ENCODE measurements around the gene DGUOK. TPM values are rescaled to one million over a fixed set of nuclear protein-coding genes. Genes with fewer than 3 reads are reported as not detected.

Gene DGUOK
- total and polyA plus RNA-seq, 5 donors: 20.2 to 47.4 (median 26.7) TPM

DNA sequence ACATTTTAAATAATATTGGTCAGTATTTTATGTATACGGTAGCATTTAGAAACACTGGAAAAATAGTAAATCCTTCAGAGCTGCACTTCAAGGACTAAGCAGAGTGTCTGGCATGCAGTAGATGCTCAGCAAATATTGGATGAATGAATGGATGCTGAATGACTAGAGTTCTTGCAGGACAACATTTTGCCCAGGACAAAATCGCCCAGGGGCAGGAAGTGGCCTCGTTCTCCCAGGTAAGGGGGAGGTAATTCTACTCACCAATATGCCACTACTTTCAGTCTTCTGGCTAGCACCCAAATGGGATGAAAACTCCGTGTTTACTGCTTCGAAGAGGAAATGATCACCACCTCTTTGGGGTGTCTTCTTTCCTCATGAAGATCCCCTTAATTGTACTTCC, 4.0 kb upstream of the DGUOK start:
- intact Hi-C loops (cut with DNase I): loop anchor here in 2 of 4 donors (10.0 kb wide), 2 partner anchors 62 to 98 kb away; partner anchors contain the start of genes STAMBP (in 1 of the 2) and TET3 (in 1 of the 2)
- Histone ChIP-seq H3K27ac (ENCODE audit: low read length) (no peak overlapping the region), H3K9me3 (ENCODE audit: control insufficient read depth, low read length) (no peaks in the 10 kb centered on the region), H3K27me3 (ENCODE audit: control insufficient read depth, insufficient read depth) (no peaks in the 10 kb centered on the region), H3K4me1 (ENCODE audit: control insufficient read depth, insufficient read depth, low read length) (no peaks in the 10 kb centered on the region), H3K4me3 (ENCODE audit: low read length) (no peak overlapping the region)
- DNase-seq (no peak), ATAC-seq (no peak)
- WGBS: 49% methylated on average over 5 of the region's 5 CpGs

DNA sequence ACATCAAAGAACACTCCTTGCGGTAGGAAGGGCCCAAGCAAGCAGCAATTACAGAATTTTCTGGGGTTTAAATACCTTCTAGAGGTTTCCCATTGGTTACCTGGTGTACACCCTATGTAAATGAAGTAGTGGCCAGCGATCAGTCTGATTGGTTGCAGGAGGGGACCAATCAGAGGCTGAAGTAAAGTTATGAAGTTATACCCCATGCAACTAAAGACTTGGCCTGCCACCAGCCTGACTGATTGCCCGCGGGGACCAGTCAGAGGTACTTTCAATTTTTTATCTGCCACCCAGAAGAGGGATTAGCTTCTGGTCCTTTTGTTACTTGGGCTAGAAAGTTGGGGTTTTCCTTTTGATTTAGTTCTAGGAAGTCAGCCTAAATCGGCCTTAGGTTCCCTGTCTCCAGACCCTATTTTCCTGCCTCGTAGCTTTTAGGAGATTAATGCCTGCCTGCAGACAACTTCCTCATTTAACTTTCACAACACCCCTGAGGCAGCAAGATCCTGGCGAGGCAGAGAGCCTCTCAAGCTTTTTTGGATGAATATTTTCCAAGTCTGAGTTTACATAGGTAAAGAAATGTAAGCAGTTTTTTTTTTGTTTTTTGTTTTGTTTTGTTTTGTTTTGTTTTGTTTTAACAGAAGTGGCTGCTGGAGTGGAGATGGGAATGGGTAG, 1.5 kb upstream of the DGUOK start:
- Histone ChIP-seq H3K27ac (ENCODE audit: low read length) (no peak overlapping the region), H3K4me1 (ENCODE audit: control insufficient read depth, insufficient read depth, low read length) (peaks cover 6% of the 10 kb centered on the region), H3K4me3 (ENCODE audit: low read length) (no peak overlapping the region), H3K27me3 (ENCODE audit: control insufficient read depth, insufficient read depth) (no peaks in the 10 kb centered on the region), H3K9me3 (ENCODE audit: control insufficient read depth, low read length) (no peaks in the 10 kb centered on the region)
- intact Hi-C loops (cut with DNase I): loop anchor here in 2 of 4 donors (10.0 kb wide), 2 partner anchors 60 to 100 kb away; partner anchors contain the start of genes STAMBP (in 1 of the 2) and TET3 (in 1 of the 2)
- ATAC-seq (no peak), DNase-seq (no peak)
- WGBS: 85% methylated on average over 7 of the region's 7 CpGs

GRCh38 chr2:73925853-73926492, 707 bp upstream of the DGUOK start:
- Histone ChIP-seq H3K27me3 (ENCODE audit: control insufficient read depth, insufficient read depth) (no peaks in the 10 kb centered on the region), H3K9me3 (ENCODE audit: control insufficient read depth, low read length) (no peaks in the 10 kb centered on the region), H3K4me1 (ENCODE audit: control insufficient read depth, insufficient read depth, low read length) (peaks cover 6% of the 10 kb centered on the region), H3K4me3 (ENCODE audit: low read length) (peak overlapping the region; percentile 73), H3K27ac (ENCODE audit: low read length) (no peak overlapping the region)
- 82% methylated on average over 13 of the region's 13 CpGs for WGBS
- DNase-seq: no peak
- intact Hi-C loops (cut with DNase I): loop anchor here in 2 of 4 donors (10.0 kb wide), 2 partner anchors 59 to 101 kb away; partner anchors contain the start of genes STAMBP (in 1 of the 2) and TET3 (in 1 of the 2)
- ATAC-seq: no peak

DNA sequence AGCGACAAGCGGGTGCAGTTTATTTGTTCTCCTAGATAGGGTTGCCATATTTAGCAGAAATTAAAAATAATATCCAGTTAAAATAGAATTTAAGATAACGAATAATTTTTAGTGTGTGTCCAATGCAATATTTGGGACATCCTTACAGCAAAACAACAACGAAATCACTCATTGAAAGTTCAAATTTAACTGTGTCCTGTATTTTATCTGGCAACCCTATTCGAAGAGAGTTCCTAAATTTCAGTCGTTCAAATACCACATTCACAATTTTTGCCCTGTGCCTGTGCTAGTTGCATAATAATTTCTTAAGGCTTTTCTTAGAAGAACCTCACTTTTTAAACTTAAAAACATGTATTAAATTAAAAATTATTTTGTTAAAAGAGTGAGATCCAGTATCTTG, 664 bp downstream of the DGUOK start:
- DNase-seq (no peak), ATAC-seq (no peak)
- H3K9me3 ChIP-seq (ENCODE audit: control insufficient read depth, low read length): no peaks in the 10 kb centered on the region
- 14% methylated on average over 6 of the region's 6 CpGs for WGBS
- intact Hi-C loops (cut with DNase I): loop anchor here in 2 of 4 donors (10.0 kb wide), 2 partner anchors 57 to 103 kb away; partner anchors contain the start of genes STAMBP (in 1 of the 2) and TET3 (in 1 of the 2)
- no peaks in the 10 kb centered on the region for H3K27me3 ChIP-seq (ENCODE audit: control insufficient read depth, insufficient read depth)
- H3K27ac ChIP-seq (ENCODE audit: low read length): peak overlapping the region; percentile 84
- peaks cover 8% of the 10 kb centered on the region for H3K4me1 ChIP-seq (ENCODE audit: control insufficient read depth, insufficient read depth, low read length)
- H3K4me3 ChIP-seq (ENCODE audit: low read length): peak overlapping the region; percentile 73

DNA sequence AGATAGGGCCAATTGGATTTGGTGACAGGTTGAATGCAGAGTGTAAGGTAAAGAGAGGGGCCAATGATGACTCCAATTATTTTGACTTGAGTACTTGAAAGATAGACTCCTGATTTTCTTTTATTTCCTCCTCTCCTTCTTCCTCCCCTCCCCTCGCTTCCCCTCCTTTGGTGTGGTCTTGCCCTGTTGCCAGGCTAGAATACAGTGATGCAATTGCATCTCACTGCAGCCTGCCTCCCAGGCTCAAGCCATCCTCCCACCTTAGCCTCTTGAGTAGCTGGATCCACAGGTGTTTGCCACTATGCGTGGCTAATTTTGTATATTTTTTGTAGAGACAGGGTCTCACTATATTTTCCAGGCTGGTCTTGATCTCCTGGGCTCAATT, 2.3 kb downstream of the DGUOK start:
- peaks cover 8% of the 10 kb centered on the region for H3K4me1 ChIP-seq (ENCODE audit: control insufficient read depth, insufficient read depth, low read length)
- no peak for DNase-seq
- no peak overlapping the region for H3K27ac ChIP-seq (ENCODE audit: low read length)
- intact Hi-C loops (cut with DNase I): loop anchor here in 2 of 4 donors (10.0 kb wide), 2 partner anchors 56 to 104 kb away; partner anchors contain the start of genes STAMBP (in 1 of the 2) and TET3 (in 1 of the 2)
- H3K9me3 ChIP-seq (ENCODE audit: control insufficient read depth, low read length): no peaks in the 10 kb centered on the region
- H3K27me3 ChIP-seq (ENCODE audit: control insufficient read depth, insufficient read depth): no peaks in the 10 kb centered on the region
- no peak for ATAC-seq
- no peak overlapping the region for H3K4me3 ChIP-seq (ENCODE audit: low read length)
- WGBS: 91% methylated on average over 2 of the region's 2 CpGs

DNA sequence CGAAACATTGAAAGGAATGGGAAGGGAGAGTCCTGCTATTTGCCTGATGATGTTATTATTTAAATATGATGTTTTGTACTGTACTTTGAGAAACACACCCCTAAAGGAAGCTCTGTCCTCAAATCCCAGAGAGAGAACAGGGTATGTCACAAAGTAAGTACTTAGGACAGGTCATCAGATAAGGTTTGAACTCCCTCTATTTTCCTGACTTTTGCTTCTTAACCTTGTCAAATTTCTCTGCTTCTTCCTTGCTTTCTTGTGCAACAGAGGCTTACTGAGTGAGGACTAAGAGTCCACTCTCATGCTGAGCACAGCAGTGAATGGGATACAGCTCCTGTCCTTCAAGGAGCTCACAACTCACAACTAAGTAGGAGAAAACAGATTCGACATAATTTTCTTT, 3.7 kb downstream of the DGUOK start:
- 79% methylated on average over 2 of the region's 2 CpGs for WGBS
- DNase-seq (no peak), ATAC-seq (no peak)
- Histone ChIP-seq H3K9me3 (ENCODE audit: control insufficient read depth, low read length) (no peaks in the 10 kb centered on the region), H3K4me1 (ENCODE audit: control insufficient read depth, insufficient read depth, low read length) (peaks cover 8% of the 10 kb centered on the region), H3K27me3 (ENCODE audit: control insufficient read depth, insufficient read depth) (no peaks in the 10 kb centered on the region), H3K27ac (ENCODE audit: low read length) (no peak overlapping the region), H3K4me3 (ENCODE audit: low read length) (no peak overlapping the region)
- intact Hi-C loops (cut with DNase I): loop anchor here in 1 of 4 donors (10.0 kb wide), 1 partner anchor 54 kb away; the partner anchor contains the start of gene TET3

DNA sequence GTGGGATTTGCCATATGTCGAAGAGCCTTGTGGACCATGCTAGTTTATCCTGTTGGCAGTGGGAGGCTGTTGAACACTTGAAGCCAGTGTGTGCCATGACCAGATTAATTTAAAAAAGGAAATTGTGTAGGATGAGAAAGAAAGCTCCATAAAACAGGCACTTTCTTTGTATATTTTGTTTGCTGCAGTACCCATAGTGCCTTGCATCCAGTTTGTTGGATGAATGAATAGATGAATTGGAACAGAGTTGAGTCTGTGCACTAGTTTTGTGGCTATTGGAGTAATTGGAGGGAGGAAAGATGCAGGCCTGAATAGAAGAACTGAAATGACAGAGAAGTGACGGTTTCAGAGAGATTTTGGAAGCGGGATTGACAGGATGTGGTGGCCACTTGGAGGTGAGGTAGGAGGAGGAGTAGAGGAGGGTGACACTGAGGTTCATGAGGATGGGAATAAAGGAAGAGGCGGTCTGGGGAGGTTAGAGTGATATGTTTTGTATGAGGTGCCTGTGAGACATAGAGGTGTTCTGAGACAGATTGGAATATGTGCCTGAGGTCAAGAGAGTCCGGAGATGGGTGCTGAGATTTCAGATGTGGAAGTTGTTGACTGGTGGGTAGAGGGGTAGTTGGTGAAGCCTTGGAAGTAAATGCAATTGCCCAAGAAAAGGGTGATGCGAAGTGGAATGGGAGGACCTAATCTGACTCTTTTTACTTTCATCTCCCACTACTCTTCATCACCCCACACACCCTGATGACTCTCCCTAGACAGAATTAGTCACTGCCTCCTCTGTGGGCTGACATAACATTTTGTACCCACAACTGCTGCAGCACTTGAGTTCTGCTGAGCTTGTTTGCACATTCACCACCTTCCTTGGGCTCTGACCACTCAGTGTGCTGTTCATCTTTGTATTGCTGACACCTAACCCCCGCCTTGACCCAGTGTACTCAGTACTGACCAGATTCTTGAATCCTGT, 5.1 kb downstream of the DGUOK start:
- Histone ChIP-seq H3K27me3 (ENCODE audit: control insufficient read depth, insufficient read depth) (no peaks in the 10 kb centered on the region), H3K4me1 (ENCODE audit: control insufficient read depth, insufficient read depth, low read length) (peaks cover 10% of the 10 kb centered on the region), H3K9me3 (ENCODE audit: control insufficient read depth, low read length) (no peaks in the 10 kb centered on the region), H3K4me3 (ENCODE audit: low read length) (no peak overlapping the region), H3K27ac (ENCODE audit: low read length) (no peak overlapping the region)
- WGBS: 91% methylated on average over 7 of the region's 7 CpGs
- ATAC-seq (no peak), DNase-seq (no peak)
- intact Hi-C loops (cut with DNase I): loop anchor here in 1 of 4 donors (10.0 kb wide), 1 partner anchor 53 kb away; the partner anchor contains the start of gene TET3

DNA sequence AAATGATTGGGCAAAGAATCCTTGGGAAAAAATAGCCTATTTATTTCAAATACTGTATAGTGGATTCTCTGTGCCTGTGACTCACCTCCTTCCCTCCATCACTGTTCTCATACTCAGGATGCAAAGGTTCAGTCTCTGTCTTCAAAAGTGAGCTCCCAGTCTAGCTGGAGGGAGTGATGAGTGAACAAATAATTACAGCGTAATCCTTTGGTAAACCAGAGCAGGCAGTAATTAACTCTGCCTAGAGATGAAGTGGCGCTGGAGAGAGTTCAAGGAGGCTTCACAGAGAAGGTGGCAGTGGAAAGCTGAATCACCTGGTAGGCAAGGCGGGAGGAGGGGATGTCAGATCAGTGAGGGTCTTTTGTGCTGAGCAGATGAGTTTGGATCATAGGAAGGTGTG, 6.5 kb downstream of the DGUOK start:
- intact Hi-C loops (cut with DNase I): loop anchor here in 1 of 4 donors (10.0 kb wide), 1 partner anchor 52 kb away; the partner anchor contains the start of gene TET3
- ATAC-seq (no peak), DNase-seq (no peak)
- Histone ChIP-seq H3K27ac (ENCODE audit: low read length) (no peak overlapping the region), H3K4me1 (ENCODE audit: control insufficient read depth, insufficient read depth, low read length) (peaks cover 11% of the 10 kb centered on the region), H3K4me3 (ENCODE audit: low read length) (no peak overlapping the region), H3K27me3 (ENCODE audit: control insufficient read depth, insufficient read depth) (no peaks in the 10 kb centered on the region), H3K9me3 (ENCODE audit: control insufficient read depth, low read length) (no peaks in the 10 kb centered on the region)
- 95% methylated on average over 3 of the region's 3 CpGs for whole genome bisulfite sequencing

- H3K4me3 ChIP-seq (ENCODE audit: low read length): no peak overlapping the region
- ATAC-seq: no peak
- H3K4me1 ChIP-seq (ENCODE audit: control insufficient read depth, insufficient read depth, low read length): peaks cover 9% of the 10 kb centered on the region
These were observed 9.0 kb downstream of the DGUOK start for GRCh38 chr2:73935641-73936040.

DNA sequence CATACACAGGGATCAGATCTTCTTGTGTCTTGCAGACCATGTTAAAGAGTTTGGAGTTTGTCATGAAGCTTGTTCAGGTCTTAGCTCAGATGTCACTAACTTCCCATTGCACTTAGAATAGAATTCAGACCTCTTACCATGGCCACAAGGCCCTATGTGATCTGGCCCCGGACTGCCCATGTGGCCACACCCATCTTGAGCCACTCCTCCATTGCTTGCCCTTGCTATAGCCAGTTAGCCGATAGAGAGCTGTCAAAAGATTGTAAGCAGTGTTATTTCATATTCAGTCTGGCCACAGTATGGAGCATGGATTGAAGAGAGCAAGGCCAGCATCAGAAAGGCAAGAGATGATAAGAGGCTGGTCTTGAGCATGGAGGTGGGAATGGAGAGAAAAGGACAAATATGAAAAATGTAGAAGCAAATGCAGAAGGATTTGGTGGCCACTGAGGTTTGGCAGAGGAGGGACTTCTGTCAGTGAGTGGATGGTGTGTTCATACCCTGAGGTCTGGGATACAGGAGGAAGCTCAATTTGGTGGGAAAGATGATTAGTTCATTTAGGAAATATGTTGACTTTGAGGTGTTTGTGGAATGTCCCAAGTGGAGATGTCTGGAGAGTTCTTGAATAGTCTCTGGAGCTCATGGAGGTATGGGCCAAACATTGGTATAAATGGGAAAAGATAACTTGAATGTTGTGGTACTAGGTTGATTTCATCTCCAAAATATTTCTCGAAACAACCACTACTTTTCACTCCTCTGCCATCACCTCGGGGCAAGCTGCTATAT, 10.6 kb downstream of the DGUOK start:
- no peak for ATAC-seq
- no peak overlapping the region for H3K27ac ChIP-seq (ENCODE audit: low read length)

More at GRCh38 chr2:73935641-73936040, 9.0 kb downstream of the DGUOK start:
- Histone ChIP-seq H3K27ac (ENCODE audit: low read length) (no peak overlapping the region), H3K9me3 (ENCODE audit: control insufficient read depth, low read length) (no peaks in the 10 kb centered on the region), H3K27me3 (ENCODE audit: control insufficient read depth, insufficient read depth) (no peaks in the 10 kb centered on the region)
- intact Hi-C loops (cut with DNase I): loop anchor here in 1 of 4 donors (10.0 kb wide), 1 partner anchor 49 kb away; the partner anchor contains the start of gene TET3
- DNase-seq: no peak

More for the DNA sequence above, 10.6 kb downstream of the DGUOK start:
- no peaks in the 10 kb centered on the region for H3K9me3 ChIP-seq (ENCODE audit: control insufficient read depth, low read length)
- H3K27me3 ChIP-seq (ENCODE audit: control insufficient read depth, insufficient read depth): no peaks in the 10 kb centered on the region
- intact Hi-C loops (cut with DNase I): loop anchor here in 1 of 4 donors (10.0 kb wide), 1 partner anchor 48 kb away; the partner anchor contains the start of gene TET3
- H3K4me3 ChIP-seq (ENCODE audit: low read length): no peak overlapping the region
- DNase-seq: no peak
- H3K4me1 ChIP-seq (ENCODE audit: control insufficient read depth, insufficient read depth, low read length): peaks cover 7% of the 10 kb centered on the region
- WGBS: 88% methylated on average over 4 of the region's 4 CpGs

Data from right cardiac atrium (tissue), 5 donors.